GM21529 (cell line): ENCODE data around the gene FARP2.
A peak's percentile ranks its signal among the peaks of the same experiment; 100 is the strongest.
"Not testable (repeated sequence)": the region's sequence is repeated elsewhere in the genome, so short reads cannot be mapped to it uniquely, and the experiment has no call there.

Source experiments
- ATAC-seq: cut with Tn5 transposase; IDR thresholded peaks from one replicate; pipeline ENCODE4 v1.9.1; 2021; ENCODE audit not compliant: unreplicated experiment

FARP2 gene

GRCh38 chr2:241366678-241367077, 10.6 kb downstream of the FARP2 start:
- ATAC-seq = no peak

- ATAC-seq = no peak
Measured at GRCh38 chr2:241368643-241369042, 12.6 kb downstream of the FARP2 start.

GRCh38 chr2:241372361-241372992, 16.4 kb downstream of the FARP2 start:
- ATAC-seq = no peak

GRCh38 chr2:241373446-241373845, 17.4 kb downstream of the FARP2 start:
- ATAC-seq = no peak

- not testable (repeated sequence) for ATAC-seq
Measured at GRCh38 chr2:241373906-241374305, 17.8 kb downstream of the FARP2 start.

- no peak for ATAC-seq
Measured at GRCh38 chr2:241375300-241375699, 19.2 kb downstream of the FARP2 start.

- no peak for ATAC-seq
Measured at GRCh38 chr2:241376808-241377207, 20.7 kb downstream of the FARP2 start.

GRCh38 chr2:241378816-241379215, 22.7 kb downstream of the FARP2 start:
- ATAC-seq = no peak

- ATAC-seq = no peak
Measured at GRCh38 chr2:241379481-241380480, 23.7 kb downstream of the FARP2 start.

- no peak for ATAC-seq
Measured at GRCh38 chr2:241381872-241382271, 25.8 kb downstream of the FARP2 start.

GRCh38 chr2:241385450-241385849, 29.4 kb downstream of the FARP2 start:
- ATAC-seq = not testable (repeated sequence)

- ATAC-seq = no peak
Measured at GRCh38 chr2:241386519-241386918, 30.4 kb downstream of the FARP2 start.

GRCh38 chr2:241389697-241390096, 33.6 kb downstream of the FARP2 start:
- ATAC-seq = no peak

GRCh38 chr2:241390301-241391206, 34.5 kb downstream of the FARP2 start:
- peak; percentile 74 for ATAC-seq

GRCh38 chr2:241391892-241392665, 36.0 kb downstream of the FARP2 start:
- ATAC-seq = no peak

- not testable (repeated sequence) for ATAC-seq
Measured at GRCh38 chr2:241392753-241393152, 36.7 kb downstream of the FARP2 start.

- no peak for ATAC-seq
Measured at GRCh38 chr2:241393524-241394196, 37.6 kb downstream of the FARP2 start.

- ATAC-seq = not testable (repeated sequence)
Measured at GRCh38 chr2:241396809-241397208, 40.7 kb downstream of the FARP2 start.
